CD4-positive, alpha-beta T cell treated with Interleukin-21 for 1 hour (primary cell): ENCODE results near the gene TMEM95.

Experiments
- DNase-seq: peaks from one replicate; pipeline ENCODE4 v3.0.0-alpha.2; 2020

TMEM95 gene

DNA sequence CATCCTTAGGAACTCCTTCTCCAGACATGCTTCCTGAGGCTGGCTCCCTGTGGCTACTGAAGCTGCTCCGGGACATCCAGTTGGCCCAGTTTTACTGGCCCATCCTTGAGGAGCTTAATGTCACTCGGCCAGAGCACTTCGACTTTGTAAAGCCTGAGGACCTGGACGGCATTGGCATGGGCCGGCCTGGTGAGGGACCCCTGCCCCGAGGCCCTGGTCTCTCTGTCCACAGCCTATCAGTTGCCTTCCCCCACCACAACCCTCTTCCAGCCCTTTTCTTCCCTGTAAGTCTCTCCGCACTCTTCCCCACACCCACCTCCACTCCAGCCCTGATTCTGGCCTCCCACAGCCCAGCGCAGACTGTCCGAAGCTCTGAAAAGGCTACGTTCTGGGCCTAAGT is 27.9 kb downstream of the TMEM95 start:
- no peak for DNase-seq

DNA sequence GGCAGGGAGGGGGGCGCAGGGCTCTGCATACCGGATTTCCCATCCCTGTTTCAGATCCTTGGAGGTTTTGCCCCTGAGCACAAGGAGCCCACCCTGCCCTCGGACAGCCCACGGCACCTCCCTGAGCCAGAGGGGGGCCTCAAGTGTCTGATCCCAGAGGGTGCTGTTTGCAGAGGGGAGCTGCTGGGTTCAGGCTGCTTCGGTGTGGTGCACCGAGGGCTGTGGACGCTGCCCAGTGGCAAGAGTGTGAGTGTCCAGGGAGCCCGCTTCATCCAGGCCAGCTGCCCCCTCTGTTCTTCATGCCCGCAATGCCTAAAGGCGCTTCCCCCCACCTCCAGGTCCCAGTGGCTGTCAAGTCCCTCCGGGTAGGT is 28.4 kb downstream of the TMEM95 start:
- DNase-seq = no peak

DNA sequence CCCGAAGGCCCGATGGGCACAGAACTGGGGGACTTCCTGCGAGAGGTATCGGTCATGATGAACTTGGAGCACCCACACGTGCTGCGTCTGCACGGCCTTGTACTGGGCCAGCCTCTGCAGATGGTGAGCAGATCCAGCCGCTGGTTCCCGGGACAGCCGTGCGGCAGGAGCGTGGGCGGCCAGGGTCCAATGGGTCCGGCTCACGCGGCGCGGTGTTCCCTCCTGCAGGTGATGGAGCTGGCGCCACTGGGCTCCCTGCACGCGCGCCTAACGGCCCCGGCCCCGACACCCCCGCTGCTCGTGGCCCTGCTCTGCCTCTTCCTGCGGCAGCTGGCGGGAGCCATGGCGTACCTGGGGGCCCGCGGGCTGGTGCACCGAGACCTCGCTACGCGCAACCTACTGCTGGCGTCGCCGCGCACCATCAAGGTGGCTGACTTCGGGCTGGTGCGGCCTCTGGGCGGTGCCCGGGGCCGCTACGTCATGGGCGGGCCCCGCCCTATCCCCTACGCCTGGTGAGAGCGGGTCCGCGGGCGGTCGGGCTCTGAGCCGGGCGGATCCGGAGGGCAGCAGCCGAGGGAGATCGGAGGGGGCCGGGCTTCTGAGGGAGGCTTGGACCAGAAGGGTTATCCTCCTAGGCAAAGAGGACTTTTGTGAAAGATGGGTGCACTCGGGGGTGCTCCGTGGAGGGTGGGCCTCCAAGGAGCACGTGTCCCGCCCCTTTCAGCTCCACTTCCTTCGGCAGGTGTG is 29.0 kb downstream of the TMEM95 start:
- peak; percentile 85 for DNase-seq

DNA sequence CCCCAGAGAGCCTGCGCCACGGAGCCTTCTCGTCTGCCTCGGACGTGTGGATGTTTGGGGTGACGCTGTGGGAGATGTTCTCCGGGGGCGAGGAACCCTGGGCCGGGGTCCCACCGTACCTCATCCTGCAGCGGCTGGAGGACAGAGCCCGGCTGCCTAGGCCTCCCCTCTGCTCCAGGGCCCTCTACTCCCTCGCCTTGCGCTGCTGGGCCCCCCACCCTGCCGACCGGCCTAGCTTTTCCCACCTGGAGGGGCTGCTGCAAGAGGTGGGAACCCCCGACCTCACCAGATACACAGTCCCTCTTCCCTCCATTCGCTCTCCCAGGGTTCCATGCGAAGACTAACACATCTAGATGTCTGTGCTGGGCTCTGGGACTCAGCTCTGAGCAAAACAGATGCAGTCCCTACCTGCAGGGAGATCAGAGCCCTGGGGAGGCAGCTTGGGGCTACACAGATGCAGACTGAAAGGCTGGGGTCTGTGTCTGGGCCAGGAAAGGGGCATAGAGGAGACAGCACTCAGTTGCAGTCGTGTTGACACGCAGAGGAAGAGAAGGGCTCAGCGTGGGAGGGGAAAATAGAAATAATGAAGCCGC is 29.6 kb downstream of the TMEM95 start:
- no peak for DNase-seq

DNA sequence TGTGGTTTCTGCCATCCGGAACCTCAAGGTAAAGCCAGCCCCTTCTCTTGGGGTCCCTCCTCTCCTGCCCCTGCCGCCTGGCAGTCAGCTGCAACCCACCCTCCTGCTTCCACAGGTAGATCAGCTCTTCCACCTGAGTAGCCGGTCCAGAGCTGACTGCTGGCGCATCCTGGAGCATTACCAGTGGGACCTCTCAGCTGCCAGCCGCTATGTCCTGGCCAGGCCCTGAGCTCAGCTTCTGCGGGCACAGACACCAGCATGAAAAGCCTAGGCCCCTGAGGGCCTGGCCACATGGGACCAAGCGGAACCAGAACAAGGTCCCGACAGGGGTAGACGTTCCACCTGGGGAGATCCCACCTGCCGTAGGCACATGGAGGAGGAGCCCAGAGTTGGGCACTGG is 33.9 kb downstream of the TMEM95 start:
- DNase-seq = no peak

DNA sequence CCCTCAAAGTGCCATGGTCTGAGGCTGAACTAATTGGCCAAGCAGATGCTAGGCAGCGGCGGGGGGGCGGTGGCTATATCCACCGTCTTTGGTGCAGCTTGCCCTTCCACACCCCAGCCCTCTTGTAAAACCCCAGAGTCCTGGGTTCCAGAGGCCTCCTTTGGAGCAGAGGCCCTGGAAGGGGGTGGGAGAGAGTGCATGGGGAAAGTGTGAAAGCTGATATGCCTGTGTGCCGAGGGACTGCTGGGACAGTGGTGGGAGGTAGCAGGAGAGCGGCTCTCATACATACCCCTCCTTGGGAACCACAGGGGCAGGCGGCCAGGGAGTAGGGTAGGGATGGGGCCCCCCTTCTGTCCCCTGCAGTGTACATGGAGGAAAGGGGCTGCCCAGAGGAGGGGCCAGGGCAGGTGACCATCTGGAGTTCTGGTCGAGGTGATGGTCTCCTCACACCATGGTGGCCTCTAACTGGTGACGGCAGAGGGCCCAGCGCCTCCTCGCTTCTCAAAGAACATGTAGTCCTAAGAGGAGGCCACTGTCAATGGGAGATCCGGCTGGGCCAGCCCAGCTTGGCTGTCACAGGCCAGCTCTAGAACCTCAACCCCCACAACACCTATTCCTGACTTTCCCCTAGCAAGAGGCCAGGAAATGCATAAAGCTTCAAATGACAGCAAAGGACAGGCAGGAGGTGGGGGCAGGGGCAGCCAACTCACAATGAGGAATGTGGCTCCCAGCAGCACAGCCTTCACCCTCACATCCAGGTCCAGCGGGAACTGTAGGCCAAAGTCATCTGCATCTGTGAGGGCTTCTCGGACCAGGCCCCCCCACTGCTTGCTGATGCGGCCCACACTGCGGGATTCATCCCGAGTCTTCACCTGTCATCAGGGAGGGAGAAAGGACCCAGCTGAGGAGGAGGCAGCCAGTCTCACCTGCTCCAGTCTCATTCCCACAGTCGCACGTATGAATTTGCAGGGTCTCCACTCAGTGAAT is 35.3 kb downstream of the TMEM95 start:
- DNase-seq = no peak

DNA sequence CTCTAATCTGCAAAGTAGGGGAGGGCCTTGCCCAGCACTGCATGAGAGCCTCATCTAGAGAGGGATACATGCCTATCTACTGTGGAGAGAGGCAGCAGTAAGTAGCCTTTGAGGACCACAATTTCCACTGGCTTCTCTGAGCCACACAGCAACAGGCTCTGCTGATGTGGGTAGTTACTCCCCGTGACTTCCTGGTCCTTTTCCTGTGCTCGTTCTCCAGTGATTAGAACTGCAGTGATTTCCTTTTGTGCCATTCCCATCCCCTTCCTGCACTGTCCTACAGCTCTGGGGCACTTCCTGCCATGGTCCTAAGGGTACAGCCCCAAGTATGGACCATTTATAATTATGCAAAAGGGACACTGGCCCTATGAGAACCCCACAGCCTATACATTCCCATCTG is 36.4 kb downstream of the TMEM95 start:
- DNase-seq = no peak

DNA sequence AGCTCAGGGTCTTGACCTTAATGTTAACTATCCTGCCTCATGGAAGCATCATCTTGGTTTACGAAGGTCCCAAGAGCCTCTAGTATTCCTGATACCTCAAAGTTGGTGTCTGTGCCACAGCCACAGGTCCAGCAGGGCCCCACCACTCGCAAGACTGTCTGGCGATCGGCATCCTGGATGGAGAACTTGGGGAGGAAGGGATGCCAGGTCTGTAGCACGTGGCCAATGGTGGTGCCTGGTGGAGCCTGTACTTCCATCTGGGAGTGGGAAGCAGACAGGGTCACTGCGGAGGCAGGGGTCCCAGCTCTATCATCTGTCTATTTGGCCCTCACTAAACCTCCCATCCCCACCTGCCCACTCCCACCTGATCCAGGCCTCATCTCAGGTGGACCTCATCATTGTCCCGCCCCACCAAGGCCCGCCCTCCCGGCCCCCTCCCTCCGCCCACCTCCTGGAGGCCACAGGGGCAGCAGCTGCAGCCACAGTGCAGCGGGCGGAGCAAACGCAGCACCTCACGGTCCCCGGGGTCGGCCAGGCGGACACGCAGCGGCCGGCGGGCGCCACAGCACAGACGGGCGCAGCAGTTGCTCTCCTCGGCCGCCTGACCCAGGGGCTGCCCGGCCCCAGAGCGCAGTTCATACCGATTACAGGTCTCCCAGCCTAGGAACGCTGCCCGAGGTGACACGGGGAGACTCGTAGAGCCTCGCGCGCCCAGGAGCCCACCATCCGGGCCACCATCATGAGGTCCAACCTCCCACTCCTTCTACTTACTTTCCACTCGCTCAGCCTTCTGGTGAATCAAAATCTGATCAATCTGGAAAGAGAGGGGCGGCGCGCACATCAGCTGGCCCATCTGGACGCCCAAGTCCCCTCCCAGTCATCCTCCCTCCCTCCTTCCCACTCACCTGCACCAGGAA is 38.0 kb downstream of the TMEM95 start:
- DNase-seq = no peak

DNA sequence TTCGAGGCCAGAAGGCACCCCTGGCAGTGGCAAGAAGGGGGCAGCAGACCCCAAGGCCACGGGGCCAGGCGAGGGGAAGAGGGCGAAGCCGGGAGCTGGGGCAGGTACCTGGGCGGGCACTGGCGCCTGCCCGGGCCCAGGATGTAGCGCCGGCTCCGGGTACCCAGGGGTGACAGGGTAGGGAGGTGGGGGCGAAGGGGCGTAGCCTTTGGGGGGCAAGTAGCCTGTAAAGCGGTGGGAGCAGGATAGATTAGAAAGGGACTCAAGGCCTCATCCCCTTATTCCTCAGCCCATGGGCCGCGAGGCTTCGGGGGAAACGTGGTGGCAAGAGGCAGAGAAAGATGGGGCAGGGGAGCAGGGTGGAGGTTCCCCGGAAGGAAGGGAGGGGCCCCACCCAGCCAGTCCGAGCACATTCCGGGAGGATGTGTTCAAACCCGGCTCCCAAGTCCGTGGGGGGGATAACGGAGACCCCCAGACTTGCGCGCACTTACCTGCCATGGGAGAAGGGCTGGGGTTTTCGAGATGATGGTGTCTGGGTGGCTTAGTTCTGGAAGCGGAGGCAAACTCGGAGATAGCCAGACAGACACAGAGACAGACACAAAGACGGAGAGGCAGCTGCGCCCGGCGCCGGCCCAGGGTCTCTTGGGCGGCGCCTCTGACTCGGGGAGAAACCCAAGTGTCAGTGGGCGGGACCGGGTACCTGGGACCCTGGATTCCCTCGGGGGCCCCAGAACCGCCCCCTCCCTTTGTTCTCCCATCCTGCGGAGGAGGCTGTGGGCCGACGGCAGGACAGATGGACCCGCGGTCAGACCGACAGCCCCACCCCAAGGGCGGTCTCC is 38.9 kb downstream of the TMEM95 start:
- peak; percentile 81 for DNase-seq

DNA sequence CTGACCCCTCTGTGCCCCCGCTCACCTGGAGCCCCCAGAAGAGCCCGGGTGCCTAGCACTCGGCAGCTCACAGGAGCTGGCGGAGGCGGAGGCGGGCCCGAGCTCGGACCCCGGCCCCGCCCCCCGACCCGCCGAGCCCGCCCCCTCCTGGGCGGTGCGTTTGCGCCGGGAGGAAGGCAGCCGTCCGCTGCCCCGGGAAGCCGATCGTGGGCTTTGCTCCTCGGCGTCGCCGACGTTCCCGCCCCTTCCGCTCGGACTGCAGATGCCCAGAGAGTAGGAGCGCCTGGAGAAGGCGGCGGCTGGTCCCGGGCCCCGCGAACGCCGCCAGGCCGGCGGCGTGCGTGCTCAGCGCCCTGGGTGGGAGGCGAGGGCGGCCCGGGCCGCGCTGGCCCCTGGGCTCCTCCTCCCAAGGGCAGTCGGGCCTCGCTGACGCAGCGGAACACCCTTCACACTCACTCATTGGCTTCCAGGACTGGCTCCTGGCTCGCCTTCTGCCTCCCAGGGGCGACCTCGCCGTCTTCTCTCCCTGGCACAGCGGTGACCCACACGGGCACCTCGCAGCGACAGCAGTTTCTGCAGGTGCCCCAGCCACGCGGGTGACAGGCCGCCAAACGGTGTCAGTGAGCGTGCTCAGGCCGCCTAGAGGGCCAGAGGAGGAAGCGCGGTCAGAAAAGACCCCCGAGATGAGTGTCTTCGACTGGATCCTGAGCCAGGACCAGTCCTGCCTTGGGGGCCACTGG is 39.7 kb downstream of the TMEM95 start, which contains the start of gene PLSCR3:
TSS of gene PLSCR3 (minus strand) at position 74 of the 740 bp plus-strand sequence. CDS start 415 bp downstream, outside the sequence.
- peak; percentile 83 for DNase-seq

DNA sequence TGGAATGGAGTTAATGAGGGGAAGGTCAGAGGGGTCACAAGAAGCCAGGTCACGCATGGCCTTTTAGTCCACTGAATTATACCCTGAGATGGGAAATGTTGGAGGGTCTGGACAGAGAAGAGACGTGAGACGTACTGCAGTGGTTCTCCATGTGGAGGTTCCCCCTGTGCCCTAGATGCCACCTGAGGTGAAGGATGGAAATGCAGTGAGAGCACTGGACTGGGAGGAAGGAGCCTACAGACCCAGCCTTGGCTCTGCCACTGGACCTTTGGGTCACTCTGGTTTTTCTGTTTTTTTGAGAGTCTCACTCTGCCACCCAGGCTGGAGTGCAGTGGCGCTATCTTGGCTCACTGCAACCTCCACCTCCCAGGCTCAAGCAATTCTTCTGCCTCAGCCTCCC is 41.2 kb downstream of the TMEM95 start:
- no peak for DNase-seq

DNA sequence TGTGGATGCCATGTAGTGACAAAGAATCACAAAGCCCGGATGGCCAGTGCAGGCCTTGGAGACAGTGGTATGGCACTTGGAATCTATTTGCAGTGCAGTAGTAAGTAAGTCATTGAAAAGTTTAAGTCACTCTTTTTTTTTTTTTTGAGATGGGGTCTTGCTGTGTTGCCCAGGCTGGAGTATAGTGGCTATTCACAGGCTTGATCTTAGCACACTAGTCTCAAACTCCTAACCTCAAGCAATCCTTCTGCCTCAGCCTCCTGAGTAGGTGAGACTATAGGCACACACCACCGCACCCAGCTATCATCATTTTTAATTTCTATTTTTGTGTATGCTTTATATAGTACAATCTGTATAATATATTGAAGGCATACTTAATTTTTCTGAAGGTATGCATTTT is 43.7 kb downstream of the TMEM95 start:
- DNase-seq = no peak

DNA sequence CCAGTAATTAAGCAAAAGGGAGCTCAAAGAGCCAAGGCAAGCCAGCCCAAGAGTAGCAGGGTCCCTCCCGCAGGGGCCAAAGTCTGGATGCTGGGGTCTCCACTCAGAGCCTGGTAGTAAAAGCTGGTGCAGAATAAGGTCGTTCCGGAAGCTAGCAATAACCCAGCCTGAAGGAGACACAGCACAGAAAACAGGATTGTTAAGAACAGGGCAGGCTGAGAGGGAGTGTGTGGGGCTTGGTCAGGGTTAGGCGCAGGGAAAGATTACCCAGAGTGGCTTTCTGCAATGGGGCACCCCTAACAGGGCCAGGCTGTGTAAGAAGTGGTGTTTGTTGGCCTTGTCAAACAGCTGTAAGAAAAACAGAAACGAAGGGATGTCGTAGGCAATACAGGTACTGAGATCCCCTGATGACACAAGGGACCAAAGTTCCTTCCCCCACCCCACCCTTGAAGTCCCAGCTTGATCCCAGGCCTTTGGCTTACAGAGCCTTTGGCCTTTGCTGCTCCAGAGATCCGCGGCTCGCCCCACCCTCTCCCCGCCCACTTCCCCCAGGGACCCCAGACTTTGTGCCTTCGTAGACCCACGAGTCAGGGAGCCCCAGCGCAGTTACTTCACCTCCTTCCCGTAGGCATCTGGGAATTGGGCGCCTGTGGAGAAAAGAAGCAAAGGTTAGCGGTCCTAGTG is 48.2 kb downstream of the TMEM95 start:
- peak; percentile 21 for DNase-seq

DNA sequence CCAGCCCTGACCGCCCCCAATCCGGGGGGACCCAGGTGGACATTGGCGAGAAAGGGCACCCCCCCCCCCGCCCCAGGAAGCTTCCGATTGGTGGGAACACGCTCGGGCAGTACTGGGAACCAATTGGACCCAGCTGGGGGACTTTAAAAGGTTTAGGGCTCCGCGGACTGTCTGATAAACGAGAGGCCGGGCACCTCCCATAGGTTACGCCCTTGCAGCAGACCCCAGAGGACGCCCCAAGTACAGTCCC is 48.7 kb downstream of the TMEM95 start:
- no peak for DNase-seq

DNA sequence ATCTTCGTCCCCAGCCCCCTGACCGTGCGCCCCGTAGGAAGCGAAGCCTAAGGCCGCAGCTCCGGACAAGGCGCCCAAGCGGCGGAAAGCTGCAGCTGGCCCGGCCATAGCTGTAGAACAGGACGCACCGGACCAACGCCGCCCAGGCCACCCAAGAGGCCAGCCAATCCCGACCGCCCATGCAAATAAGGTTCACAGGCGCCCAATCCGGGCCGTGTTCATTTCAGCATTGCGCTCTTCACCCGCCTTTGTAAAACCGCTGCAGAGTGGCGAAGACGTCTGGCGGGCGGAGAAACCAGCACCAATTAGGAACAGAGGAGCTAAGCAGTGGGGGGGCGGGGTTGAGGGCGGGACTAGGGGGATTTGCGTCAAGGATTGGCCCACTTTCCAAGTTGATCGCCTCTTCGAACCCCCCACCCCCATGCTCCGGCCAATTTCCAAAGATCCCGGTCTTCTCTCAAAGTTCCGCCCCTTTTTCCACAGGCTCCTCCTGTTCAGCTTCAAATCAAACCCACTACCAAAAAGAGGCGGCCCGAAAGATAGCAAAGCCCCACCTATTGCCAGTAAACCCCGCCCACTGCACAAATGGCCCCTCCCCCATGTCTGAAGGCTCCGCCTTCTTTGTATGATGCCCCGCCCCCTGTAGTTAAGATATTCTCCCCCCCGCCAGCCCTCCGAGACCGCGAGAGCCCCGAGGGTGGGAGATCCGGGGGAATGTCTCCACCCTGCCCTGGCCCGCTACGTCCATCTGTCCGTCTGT is 49.2 kb downstream of the TMEM95 start, which contains the start of gene TMEM256:
TSS of gene TMEM256 (minus strand) at position 121 of the 760 bp plus-strand sequence. CDS start at position 108, 13 bp downstream.
- DNase-seq = peak; percentile 98

DNA sequence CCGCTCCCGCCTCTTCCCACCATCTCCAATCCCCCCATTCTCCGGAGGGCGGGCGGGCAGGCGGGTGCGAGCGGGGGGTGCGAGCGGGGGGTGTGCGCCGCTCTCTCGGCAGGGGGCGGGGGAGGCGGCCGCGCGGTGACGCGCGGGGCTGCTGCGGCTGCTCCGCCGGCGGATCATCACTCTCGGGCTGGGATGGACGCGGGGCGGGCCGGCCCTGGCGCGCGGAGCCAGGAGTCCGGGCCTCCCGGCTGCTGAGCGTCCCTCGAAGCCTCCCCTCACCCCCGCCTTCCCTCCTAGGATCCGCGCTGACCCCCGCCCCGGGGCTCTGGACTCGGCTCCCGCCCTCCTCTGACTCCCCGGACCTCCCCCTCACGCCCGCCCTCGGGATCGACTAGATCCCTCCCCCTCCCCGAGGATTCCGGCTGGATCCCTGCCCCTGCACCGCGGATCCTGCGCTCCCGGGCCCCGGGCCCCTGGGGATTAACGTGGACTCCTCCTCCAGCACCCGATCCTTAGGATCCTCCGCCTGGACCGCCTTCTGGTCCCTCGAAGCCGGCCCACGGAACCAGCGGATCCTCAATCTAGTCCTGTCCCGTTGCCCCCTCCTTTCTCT is 49.9 kb downstream of the TMEM95 start:
- DNase-seq = peak; percentile 82

DNA sequence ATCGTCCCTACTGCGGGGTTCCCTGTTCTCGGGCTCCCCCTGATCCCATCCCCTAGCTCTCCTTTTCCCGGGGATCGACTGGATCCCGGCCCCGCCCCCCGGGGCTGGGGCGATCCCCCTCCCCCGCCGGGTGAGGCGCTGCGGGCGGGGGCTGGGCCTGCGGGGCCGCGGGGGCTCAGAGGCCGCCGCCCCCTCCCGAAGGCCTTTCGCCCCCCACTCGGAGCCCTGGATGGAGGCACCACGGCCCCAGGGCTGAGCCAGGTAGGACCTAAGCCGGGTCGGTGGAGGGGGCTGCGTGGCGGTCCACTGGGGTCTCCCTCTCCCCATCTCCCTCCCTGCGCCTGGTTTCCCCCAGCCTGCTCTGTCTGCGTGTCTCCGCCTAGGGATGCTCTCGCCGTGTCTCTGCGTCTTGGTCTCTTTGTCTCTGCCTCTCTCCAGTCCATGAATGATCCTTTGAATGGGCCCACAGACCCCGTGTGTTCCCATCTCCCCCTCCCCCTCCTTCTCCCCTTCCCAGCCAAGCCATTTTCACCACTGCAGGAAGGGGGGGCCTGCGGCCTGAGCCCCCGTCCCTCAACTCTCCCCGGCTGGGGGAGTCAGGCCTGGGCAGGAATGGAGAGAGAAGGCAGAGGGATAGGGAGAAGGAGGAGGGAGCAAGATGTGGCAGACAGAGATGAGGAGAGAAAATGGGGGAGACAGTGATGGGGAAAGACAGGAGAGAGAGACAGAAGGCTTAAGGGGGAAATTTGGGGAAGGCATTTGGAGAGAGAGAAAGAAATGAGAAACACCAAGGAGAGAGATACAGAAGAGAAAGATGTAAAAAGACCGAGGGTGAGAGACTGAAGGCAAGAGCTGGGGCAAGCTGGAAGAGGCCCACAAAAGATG is 50.6 kb downstream of the TMEM95 start:
- no peak for DNase-seq
